DND-41 (cell line): Measurements from ENCODE around the gene SART3.
"Not testable (repeated sequence)": the region's sequence is repeated elsewhere in the genome, so short reads cannot be mapped to it uniquely, and the experiment has no call there.

Experiments
- EZH2 ChIP-seq: IDR thresholded peaks from 3 replicates; pipeline ENCODE4 v1.6.1; 2012; ENCODE audit warnings: borderline replicate concordance, low read depth, mild to moderate bottlenecking, moderate library complexity, low read length, inconsistent platforms; ENCODE audit not compliant: severe bottlenecking
- TF ChIP-seq, protein P1 (sequence below): IDR thresholded peaks from 2 replicates; pipeline ENCODE4 v1.5.1; 2012; ENCODE audit warnings: borderline replicate concordance, low read length, moderate library complexity, mild to moderate bottlenecking; ENCODE audit not compliant: poor library complexity, severe bottlenecking; ENCODE audit errors: extremely low read depth

DNA sequence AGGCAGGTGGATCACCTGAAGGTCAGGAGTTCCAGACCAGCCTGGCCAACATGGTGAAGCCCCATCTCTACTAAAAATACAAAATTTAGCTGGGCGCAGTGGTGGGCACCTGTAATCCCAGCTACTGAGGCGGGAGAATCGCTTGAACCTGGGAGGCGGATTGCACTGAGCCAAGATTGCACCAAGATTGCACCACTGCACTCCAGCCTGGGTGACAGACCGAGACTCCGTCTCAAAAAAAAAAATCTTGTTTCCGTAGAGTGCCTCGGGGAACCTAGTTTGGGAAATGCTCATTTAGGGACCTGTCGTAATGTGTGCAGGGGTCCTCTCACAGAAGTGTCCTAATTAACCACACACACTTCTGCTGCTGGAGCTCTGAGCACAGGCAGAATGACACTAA lies 29.5 kb upstream of the SART3 start:
- TF ChIP-seq, protein P1, sequence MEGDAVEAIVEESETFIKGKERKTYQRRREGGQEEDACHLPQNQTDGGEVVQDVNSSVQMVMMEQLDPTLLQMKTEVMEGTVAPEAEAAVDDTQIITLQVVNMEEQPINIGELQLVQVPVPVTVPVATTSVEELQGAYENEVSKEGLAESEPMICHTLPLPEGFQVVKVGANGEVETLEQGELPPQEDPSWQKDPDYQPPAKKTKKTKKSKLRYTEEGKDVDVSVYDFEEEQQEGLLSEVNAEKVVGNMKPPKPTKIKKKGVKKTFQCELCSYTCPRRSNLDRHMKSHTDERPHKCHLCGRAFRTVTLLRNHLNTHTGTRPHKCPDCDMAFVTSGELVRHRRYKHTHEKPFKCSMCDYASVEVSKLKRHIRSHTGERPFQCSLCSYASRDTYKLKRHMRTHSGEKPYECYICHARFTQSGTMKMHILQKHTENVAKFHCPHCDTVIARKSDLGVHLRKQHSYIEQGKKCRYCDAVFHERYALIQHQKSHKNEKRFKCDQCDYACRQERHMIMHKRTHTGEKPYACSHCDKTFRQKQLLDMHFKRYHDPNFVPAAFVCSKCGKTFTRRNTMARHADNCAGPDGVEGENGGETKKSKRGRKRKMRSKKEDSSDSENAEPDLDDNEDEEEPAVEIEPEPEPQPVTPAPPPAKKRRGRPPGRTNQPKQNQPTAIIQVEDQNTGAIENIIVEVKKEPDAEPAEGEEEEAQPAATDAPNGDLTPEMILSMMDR, result not testable (repeated sequence)
- TF ChIP-seq EZH2, result not testable (repeated sequence)
